Keratinocyte (primary cell): ENCODE data around the gene PPP4R2. TPM values are rescaled to one million over a fixed set of nuclear protein-coding genes. Genes with fewer than 3 reads are reported as not detected.
A peak's percentile ranks its signal among the peaks of the same experiment; 100 is the strongest.
"Not testable (repeated sequence)": the region's sequence is repeated elsewhere in the genome, so short reads cannot be mapped to it uniquely, and the experiment has no call there.

Experiments
- DNase-seq: peaks from one replicate; pipeline ENCODE4 v3.0.0-alpha.2; 2011; ENCODE audit warnings: low read depth, missing footprints, low spot score
- FAIRE-seq: peaks from 2 replicates; lab custom pipeline; 2011; peaks lifted over from hg19 to GRCh38; lab: Jason Lieb, UNC
- H2AFZ ChIP-seq: 2 replicates; pipeline ENCODE4 v1.6.0; 2012; ENCODE audit warnings: low read length, control low read depth, inconsistent platforms; ENCODE audit not compliant: control insufficient read depth
- H3K27ac ChIP-seq: 2 replicates; pipeline ENCODE4 v1.5.1; 2011; ENCODE audit warnings: low read length; ENCODE audit not compliant: control insufficient read depth, insufficient read depth
- H3K27me3 ChIP-seq: 3 replicates; pipeline ENCODE4 v1.6.0; 2011; ENCODE audit warnings: low read length; ENCODE audit not compliant: control insufficient read depth, insufficient read depth; ENCODE audit errors: extremely low read depth
- H3K36me3 ChIP-seq, 2 experiments: 2 replicates in 1 of 2; 3 replicates in 1 of 2; pipeline ENCODE4 v1.5.1; 2011; ENCODE audit warnings: low read length in 2 of 2, mild to moderate bottlenecking in 1 of 2; ENCODE audit not compliant: control insufficient read depth in 2 of 2, insufficient read depth in 2 of 2; ENCODE audit errors: extremely low read depth in 1 of 2
- H3K4me1 ChIP-seq: 3 replicates; pipeline ENCODE4 v1.5.1; 2011; ENCODE audit warnings: low read length; ENCODE audit not compliant: control insufficient read depth, insufficient read depth; ENCODE audit errors: extremely low read depth
- H3K4me2 ChIP-seq: 3 replicates; pipeline ENCODE4 v1.6.0; 2011; ENCODE audit warnings: low read depth, low read length; ENCODE audit not compliant: control insufficient read depth, insufficient read depth; ENCODE audit errors: extremely low read depth
- H3K4me3 ChIP-seq, 3 experiments: fragments of 200-600 bp in 1 of 3; sonication (generic) in 1 of 3; 2 replicates in 2 of 3; 3 replicates in 1 of 3; pipeline ENCODE4 v1.5.1; 2011 to 2016; ENCODE audit warnings: low read length in 3 of 3, mild to moderate bottlenecking in 3 of 3, control low read depth in 2 of 3, inconsistent platforms in 1 of 3, low read depth in 1 of 3, mixed read lengths in 1 of 3, mixed run types in 1 of 3, moderate library complexity in 1 of 3; ENCODE audit not compliant: control insufficient read depth in 2 of 3, insufficient read depth in 2 of 3; ENCODE audit errors: extremely low read depth in 1 of 3
- H3K79me2 ChIP-seq: 2 replicates; pipeline ENCODE4 v1.6.0; 2012; ENCODE audit warnings: low read length; ENCODE audit not compliant: control insufficient read depth, insufficient read depth
- H3K9ac ChIP-seq: 3 replicates; pipeline ENCODE4 v1.6.0; 2011; ENCODE audit warnings: low read length; ENCODE audit not compliant: control insufficient read depth, insufficient read depth; ENCODE audit errors: extremely low read depth
- H3K9me1 ChIP-seq: 3 replicates; pipeline ENCODE4 v1.6.0; 2011; ENCODE audit warnings: low read length; ENCODE audit not compliant: control insufficient read depth, insufficient read depth; ENCODE audit errors: extremely low read depth
- H3K9me3 ChIP-seq: 2 replicates; pipeline ENCODE4 v1.5.1; 2012; ENCODE audit warnings: low read depth, low read length; ENCODE audit not compliant: control insufficient read depth
- H4K20me1 ChIP-seq: 3 replicates; pipeline ENCODE4 v1.6.0; 2011; ENCODE audit warnings: low read length; ENCODE audit not compliant: control insufficient read depth, insufficient read depth; ENCODE audit errors: extremely low read depth
- CTCF ChIP-seq, 3 experiments: IDR thresholded peaks in 1 of 3; conservative IDR thresholded peaks in 1 of 3; optimal IDR thresholded peaks in 1 of 3; 2 replicates in 2 of 3; 3 replicates in 1 of 3; pipeline versions ENCODE3 to v1.5.1; 2011; ENCODE audit warnings: low read length in 3 of 3, mild to moderate bottlenecking in 3 of 3, moderate library complexity in 2 of 3, control low read depth in 1 of 3, inconsistent platforms in 1 of 3; ENCODE audit not compliant: insufficient read depth in 2 of 3; ENCODE audit errors: extremely low read depth in 1 of 3
- EZH2 ChIP-seq: IDR thresholded peaks from one replicate; pipeline ENCODE4 v1.6.1; 2012; ENCODE audit warnings: inconsistent platforms, mild to moderate bottlenecking, low read length, moderate library complexity
- dilution Hi-C: fragments of 300-500 bp; cut with MboI; formaldehyde crosslinking; loops from one replicate; pipeline ENCODE4 v1.7.0; 2020; ENCODE audit warnings: low sequenced_read_pairs; ENCODE audit not compliant: extremely low pct_ligation_motif_present
- polyA plus RNA-seq, 5 experiments: library from polyadenylated mRNA; depleted of rRNA in 3 of 5; stranded (reverse) in 3 of 5; stranded (forward) in 1 of 5; unstranded in 1 of 5; fragments of >200 nt; gene quantifications; 1 replicate in 1 of 5; 2 replicates in 3 of 5; 3 replicates in 1 of 5; pipeline versions ENCODE4 v1.2.1 to v1.2.3, GENCODE V29; 2011 to 2012; ENCODE audit warnings: missing spikeins in 2 of 5, low read depth in 1 of 5, low replicate concordance in 1 of 5

PPP4R2 gene
- polyA plus RNA-seq, 1 donor (not counting 4 experiments of a cell fraction or from before 2014, with no cell fraction given), result 46.6 TPM

- no peaks in the 10 kb centered on the region for H3K27me3 ChIP-seq
- peak overlapping the region; percentile 92 for H3K4me2 ChIP-seq
- no peak for TF ChIP-seq EZH2
- no peak for TF ChIP-seq CTCF (optimal IDR thresholded peaks at IDR 0.05 in 1 of 3, IDR thresholded peaks at IDR 0.05 in 1 of 3, conservative IDR thresholded peaks at IDR 0.05 in 1 of 3; ENCODE audit: extremely low read depth in 1 of 3, insufficient read depth in 2 of 3, low read length in 3 of 3)
- peak overlapping the region; percentile 74 to 89 (median 88) for H3K4me3 ChIP-seq
- peaks cover 1 to 10% of the 10 kb centered on the region in 2 experiments for H3K36me3 ChIP-seq
- dilution Hi-C loops, result no loop called here
- FAIRE-seq, result no peak
- peak overlapping the region; percentile 84 for H3K9ac ChIP-seq
- DNase-seq, result no peak
- no peaks in the 10 kb centered on the region for H3K9me1 ChIP-seq
- H3K27ac ChIP-seq, result peak overlapping the region; percentile 84
- peaks cover 66% of the 10 kb centered on the region for H3K79me2 ChIP-seq
- peaks cover 16% of the 10 kb centered on the region for H4K20me1 ChIP-seq
- peaks cover 11% of the 10 kb centered on the region for H3K4me1 ChIP-seq
- H3K9me3 ChIP-seq, result no peaks in the 10 kb centered on the region
- no peak overlapping the region for H2AFZ ChIP-seq
These were observed 1.9 kb downstream of the PPP4R2 start for GRCh38 chr3:72998466-72998865.

- DNase-seq (no peak), FAIRE-seq (no peak)
- dilution Hi-C loops, result no loop called here
- H3K4me1 ChIP-seq, result peaks cover 11% of the 10 kb centered on the region
- TF ChIP-seq CTCF (optimal IDR thresholded peaks at IDR 0.05 in 1 of 3, IDR thresholded peaks at IDR 0.05 in 1 of 3, conservative IDR thresholded peaks at IDR 0.05 in 1 of 3; ENCODE audit: extremely low read depth in 1 of 3, insufficient read depth in 2 of 3, low read length in 3 of 3) (no peak), EZH2 (no peak)
- H2AFZ ChIP-seq, result no peak overlapping the region
- peaks cover 80% of the 10 kb centered on the region for H3K79me2 ChIP-seq
- no peak overlapping the region for H3K27ac ChIP-seq
- peaks cover 3 to 13% of the 10 kb centered on the region in 2 experiments for H3K36me3 ChIP-seq
- H3K9me3 ChIP-seq, result no peaks in the 10 kb centered on the region
- H3K27me3 ChIP-seq, result no peaks in the 10 kb centered on the region
- H4K20me1 ChIP-seq, result peaks cover 24% of the 10 kb centered on the region
- H3K9me1 ChIP-seq, result no peaks in the 10 kb centered on the region
- H3K4me3 ChIP-seq, result peak overlapping the region in 2 of 3 experiments; percentile 4 to 89
- H3K4me2 ChIP-seq, result peak overlapping the region; percentile 92
- no peak overlapping the region for H3K9ac ChIP-seq
These were observed 3.3 kb downstream of the PPP4R2 start for GRCh38 chr3:72999951-73000350.

GRCh38 chr3:73003050-73003449 lies 6.4 kb downstream of the PPP4R2 start:
- H3K4me2 ChIP-seq, dilution Hi-C loops, H3K9me1 ChIP-seq, H3K9me3 ChIP-seq, H2AFZ ChIP-seq, H3K27me3 ChIP-seq, H3K4me3 ChIP-seq, FAIRE-seq, DNase-seq, H3K9ac ChIP-seq, H3K27ac ChIP-seq: not testable (repeated sequence)
- peaks cover 11% of the 10 kb centered on the region for H3K4me1 ChIP-seq
- peaks cover 6 to 25% of the 10 kb centered on the region in 2 experiments for H3K36me3 ChIP-seq
- H3K79me2 ChIP-seq, result peaks cover 99% of the 10 kb centered on the region
- H4K20me1 ChIP-seq, result peaks cover 31% of the 10 kb centered on the region
